ENCODE measurements around the gene P3H4. TPM values are rescaled to one million over a fixed set of nuclear protein-coding genes. Genes with fewer than 3 reads are reported as not detected.

Gene P3H4
- total RNA-seq, 6 donors from 2014 or later, result 5.8 to 26.2 (median 8.9) TPM

- TF ChIP-seq EP300 (IDR thresholded peaks at IDR 0.05) (no peak), CTCF (IDR thresholded peaks at IDR 0.05) (no peak), POLR2A (IDR thresholded peaks at IDR 0.05) (no peak), POLR2AphosphoS5 (IDR thresholded peaks at IDR 0.05) (no peak)
- WGBS, 2 donors, result 84 to 86% methylated on average over 7 of the region's 7 CpGs
Measured at GRCh38 chr17:41823580-41823979, 11.8 kb upstream of the P3H4 start.

GRCh38 chr17:41823141-41823524 is 11.4 kb upstream of the P3H4 start:
- TF ChIP-seq POLR2A (IDR thresholded peaks at IDR 0.05), result no peak
- no peak for TF ChIP-seq CTCF (IDR thresholded peaks at IDR 0.05)
- no peak for TF ChIP-seq POLR2AphosphoS5 (IDR thresholded peaks at IDR 0.05)
- TF ChIP-seq EP300 (IDR thresholded peaks at IDR 0.05), result no peak
- H3K4me3 ChIP-seq, result no peak overlapping the region
- WGBS, 2 donors, result 85% methylated on average over 1 of the region's 1 CpG; no CpG with 5 or more reads in 1 of the 2 donors
- DNase-seq (no peak), ATAC-seq (ENCODE audit: low FRiP score in 2 of 2) (no peak)
- H3K27ac ChIP-seq, result no peak overlapping the region
- H3K4me1 ChIP-seq, result no peaks in the 10 kb centered on the region
- H3K27me3 ChIP-seq, result no peaks in the 10 kb centered on the region
- no peaks in the 10 kb centered on the region for H3K9me3 ChIP-seq
- peaks cover 0 to 38% (median 10%) of the 10 kb centered on the region in 4 donors for H3K36me3 ChIP-seq

More at GRCh38 chr17:41823580-41823979, 11.8 kb upstream of the P3H4 start:
- H3K4me3 ChIP-seq, result no peak overlapping the region
- ATAC-seq (ENCODE audit: low FRiP score in 2 of 2), result no peak
- no peaks in the 10 kb centered on the region for H3K9me3 ChIP-seq
- H3K27ac ChIP-seq, result no peak overlapping the region
- DNase-seq, result no peak
- no peaks in the 10 kb centered on the region for H3K27me3 ChIP-seq
- no peaks in the 10 kb centered on the region for H3K4me1 ChIP-seq
- peaks cover under 1 to 42% (median 13%) of the 10 kb centered on the region in 4 donors for H3K36me3 ChIP-seq

- H3K4me3 ChIP-seq, result no peak overlapping the region
- no peak for DNase-seq
- 83 to 93% methylated on average over 11 to 12 of the region's 12 CpGs for WGBS, 2 donors
- ATAC-seq (ENCODE audit: low FRiP score in 2 of 2), result no peak
- H3K36me3 ChIP-seq, result peaks cover 0 to 31% (median 10%) of the 10 kb centered on the region in 4 donors
- TF ChIP-seq EP300 (IDR thresholded peaks at IDR 0.05) (no peak), CTCF (IDR thresholded peaks at IDR 0.05) (no peak), POLR2A (IDR thresholded peaks at IDR 0.05) (no peak), POLR2AphosphoS5 (IDR thresholded peaks at IDR 0.05) (no peak)
- no peaks in the 10 kb centered on the region for H3K9me3 ChIP-seq
- H3K27ac ChIP-seq, result no peak overlapping the region
- H3K27me3 ChIP-seq, result no peaks in the 10 kb centered on the region
- no peaks in the 10 kb centered on the region for H3K4me1 ChIP-seq
Measured at GRCh38 chr17:41822216-41823140, 10.7 kb upstream of the P3H4 start.

GRCh38 chr17:41821776-41822175 is 10.0 kb upstream of the P3H4 start:
- H3K36me3 ChIP-seq, result peaks cover 0 to 24% (median 10%) of the 10 kb centered on the region in 4 donors
- 88 to 91% methylated on average over 8 to 14 of the region's 14 CpGs for WGBS, 2 donors
- DNase-seq, result no peak

More at GRCh38 chr17:41821776-41822175, 10.0 kb upstream of the P3H4 start:
- no peak overlapping the region for H3K27ac ChIP-seq
- H3K27me3 ChIP-seq, result no peaks in the 10 kb centered on the region
- no peak for ATAC-seq (ENCODE audit: low FRiP score in 2 of 2)
- H3K9me3 ChIP-seq, result no peaks in the 10 kb centered on the region
- TF ChIP-seq EP300 (IDR thresholded peaks at IDR 0.05), result no peak
- TF ChIP-seq POLR2AphosphoS5 (IDR thresholded peaks at IDR 0.05), result no peak
- TF ChIP-seq POLR2A (IDR thresholded peaks at IDR 0.05), result no peak
- no peak for TF ChIP-seq CTCF (IDR thresholded peaks at IDR 0.05)
- H3K4me3 ChIP-seq, result no peak overlapping the region
- no peaks in the 10 kb centered on the region for H3K4me1 ChIP-seq

All from upper lobe of left lung (tissue), 6 donors.